ENCODE measurements around the gene MARF1. TPM values are rescaled to one million over a fixed set of nuclear protein-coding genes. Genes with fewer than 3 reads are reported as not detected.
"Not testable (repeated sequence)": the region's sequence is repeated elsewhere in the genome, so short reads cannot be mapped to it uniquely, and the experiment has no call there.

MARF1 gene
- total RNA-seq, 1 experiment from 2014 or later, result 3.5 TPM

DNA sequence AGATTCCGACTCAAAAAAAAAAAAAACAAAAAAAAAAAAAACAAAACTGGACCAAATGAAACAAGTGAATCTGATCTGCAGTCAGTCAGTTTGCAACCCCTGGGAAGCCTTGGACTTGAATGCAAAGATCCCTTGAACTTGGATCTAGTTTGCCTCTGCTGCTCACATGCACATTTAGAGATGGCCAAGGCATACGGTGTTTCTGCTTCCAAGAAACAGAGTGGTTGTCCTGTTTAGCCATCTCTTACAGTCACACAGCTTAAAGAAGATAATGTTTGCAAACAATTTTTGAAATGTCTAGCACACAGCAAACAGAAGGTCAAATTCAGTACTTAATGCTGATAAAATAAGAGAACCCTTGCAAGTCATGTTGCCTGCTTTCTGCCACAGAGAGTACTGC lies 11.6 kb upstream of the MARF1 start:
- no peak for DNase-seq (ENCODE audit: low read depth)
- in situ Hi-C loops (cut with HindIII; ENCODE audit: low pct_unique_long_range_greater_than_20kb, low sequenced_read_pairs), result no loop called here

DNA sequence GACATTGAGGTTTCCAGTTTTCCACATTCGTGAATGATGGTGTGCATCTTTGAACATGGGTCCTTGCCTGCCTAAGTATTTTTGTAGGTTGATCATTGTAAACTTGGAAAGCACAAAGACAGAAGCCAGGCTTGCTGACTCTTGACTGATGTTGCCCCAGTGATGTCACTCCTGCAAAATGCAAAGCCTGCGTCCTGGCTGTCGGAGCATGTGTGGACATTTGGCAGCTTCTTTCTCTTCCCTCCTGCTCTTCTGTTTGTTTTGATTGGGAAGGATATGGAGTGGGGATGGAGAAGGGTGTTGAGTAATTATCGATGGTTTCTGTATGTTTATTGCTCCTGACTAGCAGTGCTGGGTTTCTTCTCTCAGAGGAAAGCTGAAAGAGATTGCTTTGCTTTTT lies 10.3 kb upstream of the MARF1 start:
- in situ Hi-C loops (cut with HindIII; ENCODE audit: low pct_unique_long_range_greater_than_20kb, low sequenced_read_pairs), result no loop called here
- peak; percentile 47 for DNase-seq (ENCODE audit: low read depth)

DNA sequence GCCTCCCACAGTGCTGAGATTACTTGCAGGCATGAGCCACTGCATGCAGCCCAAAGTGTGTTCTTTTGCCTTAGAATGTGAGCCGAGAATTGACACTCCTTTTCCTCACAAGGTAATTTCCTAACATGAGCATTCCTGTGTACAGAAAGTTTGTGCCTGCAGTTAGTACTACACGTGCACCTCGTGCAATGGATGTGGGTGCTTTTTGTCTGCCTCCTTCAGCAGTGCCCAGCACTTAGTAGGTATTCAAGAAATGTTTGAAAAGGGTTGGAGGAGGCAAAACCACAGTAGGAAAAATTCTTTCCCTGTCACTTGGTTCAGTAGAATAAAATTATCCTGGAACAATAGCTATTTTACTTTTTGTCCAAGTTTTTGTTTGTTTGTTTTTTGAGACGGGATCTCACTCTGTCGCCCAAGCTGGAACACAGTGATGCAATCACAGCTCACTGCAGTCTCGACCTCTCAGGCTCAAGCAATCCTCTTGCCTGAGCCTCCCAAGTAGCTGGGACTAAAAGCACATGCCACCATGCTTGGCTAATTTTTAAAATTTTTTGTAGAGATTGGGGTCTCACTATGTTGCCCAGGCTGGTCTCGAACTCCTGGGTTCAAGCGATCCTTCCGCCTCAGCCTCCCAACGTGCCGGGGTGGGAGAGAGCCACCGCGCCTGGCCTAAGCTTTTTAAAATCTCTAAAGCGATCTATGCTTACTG lies 9.5 kb upstream of the MARF1 start:
- DNase-seq (ENCODE audit: low read depth), result no peak
- in situ Hi-C loops (cut with HindIII; ENCODE audit: low pct_unique_long_range_greater_than_20kb, low sequenced_read_pairs), result no loop called here

DNA sequence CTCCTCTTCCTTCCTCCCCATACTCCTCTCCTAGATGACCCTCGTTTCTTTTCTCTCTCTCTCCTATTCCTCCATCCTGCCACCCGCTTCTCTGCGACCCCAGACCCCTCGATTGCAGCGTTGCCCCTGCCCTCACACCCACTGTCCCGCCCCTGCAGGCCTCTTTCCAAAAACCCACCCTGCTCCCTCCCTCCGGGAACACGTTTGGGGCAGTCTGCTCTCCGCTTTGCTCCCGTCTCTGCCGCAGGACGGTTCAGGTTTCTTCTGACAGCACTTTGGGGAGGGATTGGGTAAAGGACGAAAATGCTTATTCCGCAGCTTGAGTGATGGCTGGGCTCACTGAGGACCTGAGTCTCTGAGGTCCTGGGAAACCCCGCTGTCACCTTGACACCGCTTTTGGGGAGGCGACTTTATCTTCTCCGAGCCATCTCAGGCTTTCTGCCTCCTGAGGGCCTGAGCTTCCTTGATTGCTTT lies 7.8 kb upstream of the MARF1 start:
- in situ Hi-C loops (cut with HindIII; ENCODE audit: low pct_unique_long_range_greater_than_20kb, low sequenced_read_pairs), result no loop called here
- DNase-seq (ENCODE audit: low read depth), result peak; percentile 22

DNA sequence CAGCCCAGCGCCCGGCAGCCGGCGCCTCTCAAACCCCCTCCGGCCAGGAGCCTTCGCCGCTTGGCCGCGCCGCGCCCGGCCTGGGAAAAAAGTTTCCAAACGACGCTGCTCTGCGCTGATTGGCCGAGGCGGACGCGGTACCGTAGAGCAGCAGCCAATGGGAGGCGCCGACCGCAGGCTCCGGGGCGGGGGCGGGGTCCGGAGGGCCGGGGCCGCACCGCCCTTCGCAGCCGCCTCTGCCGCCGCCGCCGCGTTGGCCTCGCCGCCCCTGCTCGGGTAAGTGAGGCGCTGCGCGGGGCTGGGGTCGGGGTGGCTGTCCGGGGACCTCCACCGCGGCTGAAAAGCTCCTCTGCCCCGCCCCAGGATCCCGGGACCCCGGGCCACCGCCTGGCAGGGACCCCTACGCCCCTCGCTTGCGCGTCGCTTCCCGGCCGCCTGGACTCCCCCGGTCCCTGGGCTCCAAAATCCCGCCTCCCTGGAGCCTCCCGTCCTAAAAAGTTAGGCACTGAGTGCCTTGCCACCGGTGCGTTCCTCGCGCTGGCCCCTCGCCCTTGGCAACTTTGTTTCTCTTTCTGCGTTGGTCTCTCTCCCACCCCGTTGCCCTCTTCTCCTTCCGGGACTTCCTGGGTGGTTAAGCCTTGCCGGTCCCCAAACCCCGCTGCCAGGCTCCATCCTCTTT lies 7.2 kb upstream of the MARF1 start, which contains the start of gene NDE1:
NDE1 (plus strand) TSS at position 227 of the 679 bp plus-strand sequence. CDS start 14,534 bp downstream, outside the sequence.
- in situ Hi-C loops (cut with HindIII; ENCODE audit: low pct_unique_long_range_greater_than_20kb, low sequenced_read_pairs), result no loop called here
- peak; percentile 91 for DNase-seq (ENCODE audit: low read depth)

DNA sequence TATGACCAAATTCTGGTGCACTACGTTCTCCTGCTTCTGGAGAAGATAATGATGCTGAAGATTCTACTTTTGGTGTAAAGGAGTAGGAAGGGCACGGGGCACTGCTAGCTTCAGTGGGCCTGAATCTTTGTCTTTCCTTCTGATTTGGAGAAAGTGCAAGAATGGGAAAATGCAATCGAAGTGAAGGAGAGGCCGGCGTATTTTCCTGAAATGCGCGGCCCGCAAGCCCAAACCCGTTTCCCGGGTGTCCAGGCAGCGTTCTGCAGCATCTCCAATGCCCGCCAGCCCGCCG lies 6.7 kb upstream of the MARF1 start:
- no peak for DNase-seq (ENCODE audit: low read depth)
- in situ Hi-C loops (cut with HindIII; ENCODE audit: low pct_unique_long_range_greater_than_20kb, low sequenced_read_pairs), result no loop called here

DNA sequence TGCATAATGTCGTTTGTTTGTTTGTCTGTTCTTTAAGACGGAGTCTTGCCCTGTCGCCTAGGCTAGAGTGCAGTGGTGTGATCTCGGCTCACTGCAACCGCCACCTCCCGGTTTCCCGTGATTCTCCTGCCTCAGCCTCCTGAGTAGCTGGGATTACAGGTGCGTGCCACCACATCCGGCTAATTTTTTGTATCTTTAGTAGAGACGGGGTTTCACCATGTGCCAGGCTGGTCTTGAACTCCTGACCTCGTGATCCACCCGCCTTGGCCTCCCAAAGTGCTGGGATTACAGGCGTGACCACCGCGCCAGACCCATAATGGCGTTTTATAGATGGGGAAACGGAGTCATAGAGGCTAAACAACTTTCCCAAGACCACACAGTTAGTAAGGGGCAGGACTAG lies 6.4 kb upstream of the MARF1 start:
- DNase-seq (ENCODE audit: low read depth); in situ Hi-C loops (cut with HindIII; ENCODE audit: low pct_unique_long_range_greater_than_20kb, low sequenced_read_pairs): not testable (repeated sequence)

DNA sequence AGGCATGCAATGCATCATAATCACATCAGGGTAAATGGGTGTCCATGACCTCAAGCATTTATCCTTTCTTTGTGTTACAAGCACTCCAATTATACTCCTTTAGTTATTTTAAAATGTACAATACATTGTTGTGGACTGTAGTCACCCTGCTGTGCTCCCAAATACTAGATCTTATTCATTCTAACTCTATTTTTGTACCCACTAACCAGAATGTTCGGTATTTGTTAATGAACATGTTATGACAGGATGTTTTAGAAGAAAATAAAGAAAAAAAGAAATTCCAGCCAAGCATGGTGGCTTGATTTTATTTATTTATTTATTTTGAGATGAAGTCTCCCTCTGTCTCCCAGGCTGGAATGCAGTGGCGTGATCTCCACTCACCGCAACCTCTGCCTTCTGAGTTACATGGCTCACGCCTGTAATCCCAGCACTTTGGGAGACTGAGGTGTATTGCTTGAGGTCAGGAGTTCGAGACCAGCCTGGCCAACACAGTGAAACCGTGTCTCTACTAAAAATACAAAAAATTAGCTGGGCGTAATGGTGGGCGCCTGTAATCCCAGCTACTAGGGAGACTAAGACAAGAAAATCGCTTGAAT lies 5.3 kb upstream of the MARF1 start:
- DNase-seq (ENCODE audit: low read depth), result no peak
- in situ Hi-C loops (cut with HindIII; ENCODE audit: low pct_unique_long_range_greater_than_20kb, low sequenced_read_pairs), result no loop called here

DNA sequence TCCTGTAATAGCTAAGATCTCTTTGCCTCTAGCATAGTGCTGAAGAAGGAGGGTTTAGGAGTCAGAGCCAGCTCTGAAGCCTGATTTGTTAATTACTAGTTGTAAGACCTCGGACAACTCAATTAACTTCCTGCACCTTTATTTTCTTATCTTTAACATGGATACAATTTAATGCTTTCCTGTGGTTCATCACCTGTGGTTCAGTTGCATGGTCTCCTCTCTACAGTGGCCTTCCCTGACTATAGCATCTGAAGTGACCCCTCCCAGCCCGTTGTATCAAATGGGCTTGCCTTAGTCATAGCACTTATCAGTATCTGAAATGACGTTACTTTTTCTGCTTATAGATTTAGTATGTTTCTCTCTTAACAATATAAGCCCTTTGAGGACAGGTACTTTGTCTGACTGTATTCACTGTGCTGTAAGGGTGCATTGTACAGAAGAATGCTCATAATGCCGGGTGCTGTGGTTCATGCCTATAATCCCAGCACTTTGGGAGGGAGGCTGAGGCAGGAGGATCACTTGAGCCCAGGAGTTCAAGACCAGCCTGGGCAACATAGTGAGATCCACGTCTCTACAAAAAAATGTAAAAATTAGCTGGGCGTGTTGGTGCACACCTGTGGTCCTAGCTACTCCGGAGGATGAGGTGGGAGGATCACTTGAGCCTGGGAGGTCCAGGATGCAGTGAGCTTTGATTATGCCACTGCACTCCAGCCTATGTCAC lies 4.5 kb upstream of the MARF1 start:
- in situ Hi-C loops (cut with HindIII; ENCODE audit: low pct_unique_long_range_greater_than_20kb, low sequenced_read_pairs), result no loop called here
- DNase-seq (ENCODE audit: low read depth), result no peak

DNA sequence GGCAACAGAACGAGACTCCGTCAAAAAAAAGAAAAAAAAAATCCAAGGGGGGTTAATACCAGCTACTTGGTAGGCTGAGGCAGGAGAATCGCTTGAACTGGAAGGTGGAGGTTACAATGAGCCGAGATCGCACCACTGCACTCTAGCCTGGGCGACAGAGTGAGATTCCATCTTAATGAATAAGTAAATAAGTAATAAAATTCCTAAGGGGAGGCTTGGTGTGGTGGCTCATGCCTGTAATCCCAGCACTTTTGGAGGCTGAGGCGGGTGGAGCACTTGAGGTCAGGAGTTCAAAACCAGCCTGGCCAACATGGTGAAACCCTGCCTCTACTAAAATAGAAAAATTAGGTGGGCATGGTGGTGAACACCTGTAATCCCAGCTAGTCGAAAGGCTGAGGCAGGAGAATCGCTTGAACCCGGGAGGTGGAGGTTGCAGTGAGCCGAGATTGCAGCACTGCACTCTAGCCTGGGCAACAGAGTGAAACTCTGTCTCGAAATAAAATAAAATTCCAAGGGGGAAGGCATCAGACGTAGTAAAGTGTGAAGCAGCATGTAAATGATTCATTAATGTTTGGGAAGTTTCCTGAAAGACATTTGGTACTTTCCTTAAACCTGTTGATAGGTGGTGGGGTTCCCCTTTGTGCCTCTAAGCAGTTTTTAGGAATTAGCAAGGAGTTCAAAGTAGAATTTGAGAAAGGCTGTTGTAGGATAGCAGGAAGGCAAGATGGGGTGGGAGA lies 3.8 kb upstream of the MARF1 start:
- DNase-seq (ENCODE audit: low read depth), result peak; percentile 31
- in situ Hi-C loops (cut with HindIII; ENCODE audit: low pct_unique_long_range_greater_than_20kb, low sequenced_read_pairs), result not testable (repeated sequence)

DNA sequence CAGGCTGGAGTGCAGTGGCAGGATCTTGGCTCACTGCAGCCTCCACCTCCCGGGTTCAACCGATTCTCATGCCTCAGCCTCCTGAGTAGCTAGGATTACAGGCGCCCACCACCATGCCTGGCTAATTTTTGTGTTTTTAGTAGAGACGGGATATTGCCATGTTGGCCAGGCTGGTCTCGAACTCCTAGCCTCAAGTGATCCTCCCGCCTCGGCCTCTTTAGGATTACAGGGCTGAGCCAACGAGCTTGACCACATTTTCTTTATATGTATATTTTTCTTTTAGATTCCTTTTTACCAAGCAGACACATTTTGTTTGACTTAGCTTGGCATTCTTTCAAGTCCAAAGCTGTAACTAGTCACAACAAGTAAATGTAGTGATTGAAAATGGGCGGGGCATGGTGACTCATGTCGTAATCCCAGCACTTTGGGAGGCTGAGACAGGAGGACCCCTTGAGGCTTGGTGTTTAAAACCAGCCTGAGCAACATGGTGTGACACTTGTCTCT lies 2.1 kb upstream of the MARF1 start:
- DNase-seq (ENCODE audit: low read depth), result peak; percentile 91
- in situ Hi-C loops (cut with HindIII; ENCODE audit: low pct_unique_long_range_greater_than_20kb, low sequenced_read_pairs), result not testable (repeated sequence)

DNA sequence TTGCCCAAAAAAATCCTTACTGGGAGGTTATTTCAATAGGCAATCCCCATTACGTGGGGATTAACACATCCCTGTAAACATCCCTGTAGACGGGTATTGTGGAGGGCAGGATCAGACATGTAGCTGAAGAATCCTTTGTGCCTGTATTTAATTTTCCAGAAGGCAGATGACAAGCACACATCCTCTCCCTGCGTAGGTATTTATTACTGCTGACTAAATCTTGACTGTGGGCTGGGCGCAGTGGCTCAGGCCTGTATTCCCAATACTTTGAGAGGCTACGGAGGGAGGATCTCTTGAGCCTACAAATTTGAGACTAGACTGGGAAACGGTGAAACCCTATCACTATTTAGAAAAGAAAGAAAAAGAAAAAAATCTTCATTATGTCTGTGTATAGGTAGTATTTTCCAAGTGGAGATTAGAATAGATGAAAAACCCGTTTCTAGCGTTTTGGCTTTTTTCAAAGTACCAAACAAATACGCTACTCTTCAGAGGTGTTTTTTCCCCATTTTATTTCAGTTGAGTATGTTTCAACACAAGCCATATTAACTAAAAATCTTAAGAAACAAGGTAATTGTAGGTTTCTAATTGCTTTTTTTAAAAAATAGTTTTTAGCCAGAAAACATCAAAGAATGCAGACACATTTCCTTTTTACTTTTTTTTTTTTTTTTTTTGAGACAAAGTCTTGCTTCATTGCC lies 1.5 kb upstream of the MARF1 start:
- in situ Hi-C loops (cut with HindIII; ENCODE audit: low pct_unique_long_range_greater_than_20kb, low sequenced_read_pairs), result no loop called here
- peak; percentile 54 for DNase-seq (ENCODE audit: low read depth)

DNA sequence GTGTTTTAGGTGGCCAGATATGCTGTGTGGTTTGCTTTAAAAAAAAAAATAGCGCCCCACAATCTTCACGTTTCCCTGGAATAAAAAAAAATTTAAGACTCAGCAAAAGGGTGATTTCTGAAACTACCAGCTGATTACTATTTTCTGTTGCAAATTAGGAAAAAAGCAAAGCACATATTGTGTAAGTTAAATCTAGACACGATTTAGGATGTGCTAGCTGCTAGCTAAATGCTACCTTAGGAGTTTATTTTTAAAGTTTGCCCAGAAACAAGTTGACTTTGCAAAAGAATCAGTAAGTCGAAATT lies 944 bp upstream of the MARF1 start:
- DNase-seq (ENCODE audit: low read depth), result no peak
- in situ Hi-C loops (cut with HindIII; ENCODE audit: low pct_unique_long_range_greater_than_20kb, low sequenced_read_pairs), result no loop called here

DNA sequence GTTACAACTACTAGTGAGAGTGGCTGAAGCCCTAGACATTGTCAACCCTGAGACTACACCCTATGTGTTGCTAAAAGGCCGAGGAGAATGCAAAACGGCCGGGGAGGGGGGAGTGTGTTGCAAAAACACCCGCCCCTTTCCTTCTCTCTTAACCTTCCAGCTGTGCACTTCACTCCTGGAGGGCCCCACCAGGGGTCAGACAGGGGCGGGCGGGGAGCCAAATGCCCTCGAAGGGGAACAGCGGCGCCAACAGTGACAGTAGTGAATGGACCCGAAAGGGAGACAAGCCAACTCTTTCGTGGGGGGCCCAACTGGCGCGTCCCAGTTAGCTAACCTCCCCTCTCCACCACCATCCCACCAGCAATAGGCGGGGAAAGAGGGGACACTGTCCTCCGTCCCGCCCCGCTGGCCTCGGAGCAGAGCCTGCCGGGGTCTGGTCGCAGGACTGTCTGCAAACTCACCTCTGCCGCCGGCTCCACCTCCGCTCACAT lies 352 bp downstream of the MARF1 start:
- in situ Hi-C loops (cut with HindIII; ENCODE audit: low pct_unique_long_range_greater_than_20kb, low sequenced_read_pairs), result no loop called here
- peak; percentile 78 for DNase-seq (ENCODE audit: low read depth)

DNA sequence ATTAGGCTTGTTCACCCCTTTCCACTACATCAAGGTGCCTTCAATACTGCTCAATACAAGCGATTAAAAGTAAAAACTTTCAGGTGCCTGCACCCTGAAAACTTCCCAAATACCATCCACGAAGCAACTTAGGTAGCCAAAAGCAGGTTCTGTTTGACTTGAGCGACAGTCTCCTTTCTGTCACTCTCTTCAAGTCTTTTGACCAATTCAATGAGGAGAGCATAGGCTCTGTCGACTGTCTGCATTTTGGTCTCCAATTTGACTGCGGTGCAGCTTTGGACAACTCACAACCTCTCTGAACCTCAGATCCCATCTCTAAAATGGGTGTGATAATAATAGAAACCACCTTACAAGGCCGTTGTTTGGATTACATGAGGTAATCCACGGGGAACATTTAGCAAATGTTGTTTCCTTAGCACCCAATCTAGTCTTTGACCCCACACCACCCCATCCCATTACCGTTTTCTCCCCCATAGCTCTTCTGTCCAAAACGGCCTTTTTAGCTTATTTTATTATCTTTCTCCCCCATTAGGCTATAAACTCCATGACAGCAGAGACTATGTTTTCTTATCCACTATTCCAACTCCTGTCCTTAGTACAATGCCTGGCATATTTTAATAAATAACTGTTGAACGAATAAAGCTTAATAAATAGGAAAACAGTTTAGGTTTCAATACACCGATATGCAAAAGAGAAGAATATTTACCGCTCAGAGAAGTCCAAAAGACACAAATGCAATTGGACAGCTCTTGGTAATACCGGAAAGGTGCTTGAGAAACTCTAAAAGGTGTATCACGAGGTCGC lies 999 bp downstream of the MARF1 start:
- in situ Hi-C loops (cut with HindIII; ENCODE audit: low pct_unique_long_range_greater_than_20kb, low sequenced_read_pairs), result no loop called here
- no peak for DNase-seq (ENCODE audit: low read depth)

DNA sequence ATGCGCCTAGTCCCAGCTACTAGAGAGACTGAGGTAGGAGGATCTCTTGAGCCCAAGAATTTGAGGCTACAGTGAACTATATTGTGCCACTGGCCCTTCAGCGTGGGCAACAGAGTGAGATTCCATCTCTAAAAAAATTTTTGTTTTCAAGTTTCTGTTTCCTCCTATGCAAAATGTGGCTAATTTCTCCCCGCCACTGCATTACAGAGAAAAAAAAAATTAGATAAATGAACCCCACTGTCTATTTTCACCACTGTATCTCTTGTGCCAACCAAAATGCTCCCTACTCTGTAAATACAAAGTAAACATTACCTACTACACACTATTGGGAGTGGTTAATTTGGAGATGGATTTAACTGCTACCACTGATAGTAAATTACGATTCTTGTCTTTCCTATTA lies 2.0 kb downstream of the MARF1 start:
- in situ Hi-C loops (cut with HindIII; ENCODE audit: low pct_unique_long_range_greater_than_20kb, low sequenced_read_pairs), result no loop called here
- DNase-seq (ENCODE audit: low read depth), result no peak

DNA sequence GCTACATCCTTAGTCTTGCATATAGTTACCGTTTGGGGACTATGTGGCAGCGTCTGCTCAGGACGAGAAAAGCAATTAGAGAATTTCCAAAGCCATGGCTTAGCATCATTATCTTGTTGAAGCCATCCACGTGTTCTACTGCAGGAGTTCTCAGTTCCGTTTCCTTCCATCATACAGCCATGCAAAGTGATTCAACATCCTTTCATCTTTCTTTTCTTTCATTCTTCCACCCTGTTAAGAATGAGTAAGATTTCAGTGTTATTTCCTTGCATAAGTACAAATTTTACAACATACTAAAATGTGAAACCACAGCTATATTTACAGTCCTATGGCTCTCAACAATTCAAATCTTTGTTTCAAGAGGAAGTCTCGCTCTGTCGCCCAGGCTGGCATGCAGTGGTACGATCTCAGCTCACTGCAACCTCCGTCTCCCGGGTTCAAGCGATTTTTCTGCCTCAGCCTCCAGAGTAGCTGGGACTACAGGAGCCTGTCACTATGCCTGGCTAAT lies 3.8 kb downstream of the MARF1 start:
- in situ Hi-C loops (cut with HindIII; ENCODE audit: low pct_unique_long_range_greater_than_20kb, low sequenced_read_pairs), result no loop called here
- no peak for DNase-seq (ENCODE audit: low read depth)
